ENCODE results near the gene RAI1. TPM values are rescaled to one million over a fixed set of nuclear protein-coding genes. Genes with fewer than 3 reads are reported as not detected.

The RAI1 gene
- total RNA-seq, 1 donor from 2014 or later: 28.8 TPM

DNA sequence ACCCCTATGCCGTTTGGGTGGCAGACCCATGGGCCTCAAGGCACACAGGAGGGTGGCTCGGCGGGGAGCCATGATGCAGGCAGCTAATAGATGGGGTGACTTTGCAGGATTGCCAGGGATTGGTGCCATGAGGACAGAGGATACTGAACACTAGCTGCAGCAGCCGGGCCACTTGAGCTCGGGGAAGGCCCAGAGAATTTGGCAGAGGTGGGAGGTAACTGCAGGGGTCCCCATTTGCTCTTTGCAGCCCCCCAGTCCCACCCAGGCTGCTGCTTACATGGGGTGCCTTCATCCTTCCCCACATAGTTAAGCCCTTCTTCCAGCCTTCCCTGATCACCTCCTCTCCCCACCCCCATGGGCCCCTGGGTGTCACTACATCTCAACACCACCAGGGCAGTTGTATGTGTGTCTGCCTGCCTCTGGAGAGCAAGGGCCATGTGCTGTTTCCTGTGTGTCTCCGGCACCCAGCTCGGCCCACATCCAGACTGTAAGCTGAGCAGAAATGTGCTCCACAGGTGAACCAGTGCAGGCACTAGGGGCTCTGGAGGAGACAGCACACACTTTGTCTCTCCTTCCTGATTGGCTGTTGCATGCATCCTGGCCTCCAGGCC, 103.5 kb downstream of the RAI1 start:
- intact Hi-C loops (cut with DNase I): loop anchor here (10.0 kb wide), 1 partner anchor 100 kb away; the partner anchor contains the start of gene RAI1
- no peak for DNase-seq (ENCODE audit: low spot score)

DNA sequence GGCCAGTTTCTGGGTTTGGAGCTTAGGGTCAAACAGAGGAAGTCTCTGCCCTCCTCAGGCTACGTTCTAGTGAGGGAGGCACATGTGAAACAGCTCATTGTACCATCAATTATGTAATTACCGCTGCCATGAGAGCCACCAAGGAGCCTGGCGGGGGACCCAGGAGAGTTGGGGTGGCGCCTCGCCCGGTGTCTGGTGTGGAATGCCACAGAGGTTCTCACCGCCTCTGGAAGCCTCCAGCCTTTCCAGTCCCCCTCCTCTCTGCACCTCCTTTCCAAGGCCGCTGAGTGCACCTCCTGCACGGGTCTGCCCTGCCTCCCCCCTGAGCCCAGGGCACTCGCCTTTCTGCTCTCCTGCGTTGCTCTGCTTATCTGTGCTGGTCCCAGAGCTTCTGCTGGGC, 104.1 kb downstream of the RAI1 start:
- intact Hi-C loops (cut with DNase I): loop anchor here (10.0 kb wide), 1 partner anchor 101 kb away; the partner anchor contains the start of gene RAI1
- no peak for DNase-seq (ENCODE audit: low spot score)

DNA sequence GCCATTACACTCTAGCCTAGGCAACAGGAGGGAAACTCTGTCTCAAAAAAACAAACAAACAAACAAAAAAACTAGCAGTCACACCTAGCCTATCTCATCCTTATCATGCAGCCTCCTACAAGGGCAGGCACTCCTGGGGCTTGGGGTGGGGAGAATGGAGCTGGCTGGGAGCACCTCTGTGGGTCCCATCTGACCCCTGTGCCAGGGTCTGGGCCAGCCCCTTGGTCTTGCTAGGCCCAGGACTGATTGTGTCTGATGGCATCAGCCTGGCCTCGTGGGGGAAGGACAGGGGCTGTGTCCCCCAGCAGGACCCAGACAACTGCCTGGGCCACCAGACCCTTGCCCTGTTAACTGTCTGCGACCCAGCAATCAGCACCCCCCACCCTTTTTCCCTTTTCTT, 105.7 kb downstream of the RAI1 start:
- no peak for DNase-seq (ENCODE audit: low spot score)
- intact Hi-C loops (cut with DNase I): loop anchor here (10.0 kb wide), 1 partner anchor 102 kb away; the partner anchor contains the start of gene RAI1

DNA sequence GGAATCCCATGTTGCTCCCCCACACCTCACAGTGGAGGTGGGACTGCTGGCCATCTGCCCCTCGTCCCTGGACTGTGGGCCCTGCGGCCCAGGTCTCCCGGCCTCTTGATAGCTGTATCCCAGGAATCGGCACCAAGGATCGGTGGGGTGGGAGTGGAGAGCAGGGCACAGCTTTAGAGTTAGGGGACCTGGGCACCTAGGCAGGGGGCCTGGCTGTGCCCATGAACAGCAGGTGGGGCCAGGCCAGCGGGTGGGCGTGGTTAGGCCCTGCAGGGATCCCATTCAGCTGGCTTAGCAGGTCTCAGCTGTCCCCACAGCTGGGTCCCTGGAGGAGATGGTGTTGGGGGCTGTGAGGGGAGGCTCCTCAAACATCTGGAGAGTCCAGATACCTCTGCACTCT, 106.3 kb downstream of the RAI1 start:
- intact Hi-C loops (cut with DNase I): loop anchor here (10.0 kb wide), 1 partner anchor 103 kb away; the partner anchor contains the start of gene RAI1
- no peak for DNase-seq (ENCODE audit: low spot score)

DNA sequence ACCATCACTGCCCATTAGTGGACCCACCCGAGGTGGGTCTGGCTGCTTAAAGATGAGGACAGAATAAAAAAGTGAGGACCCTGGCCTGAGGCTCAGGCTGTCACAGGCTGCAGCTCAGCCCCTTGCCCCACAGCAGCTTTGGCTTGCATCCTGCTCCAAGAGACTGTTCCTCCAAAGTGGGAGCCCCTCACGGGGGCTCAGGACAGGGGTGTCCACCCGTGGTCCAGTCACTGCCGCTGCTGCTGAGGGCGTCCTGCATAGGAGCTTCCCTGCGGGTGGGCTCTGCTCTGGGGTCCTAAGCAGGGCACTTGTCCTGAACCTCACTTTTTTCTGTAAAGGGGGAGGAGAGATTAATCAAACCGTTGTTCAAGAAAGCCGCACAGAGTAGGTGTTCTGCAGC, 107.7 kb downstream of the RAI1 start:
- no peak for DNase-seq (ENCODE audit: low spot score)
- intact Hi-C loops (cut with DNase I): loop anchor here (10.0 kb wide), 1 partner anchor 104 kb away; the partner anchor contains the start of gene RAI1

DNA sequence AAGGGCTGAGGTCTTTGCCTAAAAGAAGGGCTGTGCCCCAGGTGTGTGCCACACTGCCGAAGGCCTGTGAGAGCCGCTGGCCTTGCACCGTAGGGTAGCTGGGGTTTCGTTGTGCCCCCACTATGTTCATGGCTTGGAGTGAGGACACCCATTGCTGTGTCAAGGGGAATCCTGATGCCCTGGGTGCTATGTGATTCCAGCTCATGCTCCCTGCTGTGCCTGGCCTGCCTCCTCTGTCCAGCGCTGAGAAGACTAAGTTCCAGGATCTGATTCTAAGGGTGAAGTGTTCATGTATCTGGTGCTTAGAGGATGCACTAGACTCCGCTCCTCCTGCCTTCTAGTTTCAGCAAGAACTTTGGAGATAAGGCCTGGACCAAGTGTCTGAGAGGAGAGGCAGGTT, 108.2 kb downstream of the RAI1 start:
- intact Hi-C loops (cut with DNase I): loop anchor here (10.0 kb wide), 1 partner anchor 105 kb away; the partner anchor contains the start of gene RAI1
- no peak for DNase-seq (ENCODE audit: low spot score)

DNA sequence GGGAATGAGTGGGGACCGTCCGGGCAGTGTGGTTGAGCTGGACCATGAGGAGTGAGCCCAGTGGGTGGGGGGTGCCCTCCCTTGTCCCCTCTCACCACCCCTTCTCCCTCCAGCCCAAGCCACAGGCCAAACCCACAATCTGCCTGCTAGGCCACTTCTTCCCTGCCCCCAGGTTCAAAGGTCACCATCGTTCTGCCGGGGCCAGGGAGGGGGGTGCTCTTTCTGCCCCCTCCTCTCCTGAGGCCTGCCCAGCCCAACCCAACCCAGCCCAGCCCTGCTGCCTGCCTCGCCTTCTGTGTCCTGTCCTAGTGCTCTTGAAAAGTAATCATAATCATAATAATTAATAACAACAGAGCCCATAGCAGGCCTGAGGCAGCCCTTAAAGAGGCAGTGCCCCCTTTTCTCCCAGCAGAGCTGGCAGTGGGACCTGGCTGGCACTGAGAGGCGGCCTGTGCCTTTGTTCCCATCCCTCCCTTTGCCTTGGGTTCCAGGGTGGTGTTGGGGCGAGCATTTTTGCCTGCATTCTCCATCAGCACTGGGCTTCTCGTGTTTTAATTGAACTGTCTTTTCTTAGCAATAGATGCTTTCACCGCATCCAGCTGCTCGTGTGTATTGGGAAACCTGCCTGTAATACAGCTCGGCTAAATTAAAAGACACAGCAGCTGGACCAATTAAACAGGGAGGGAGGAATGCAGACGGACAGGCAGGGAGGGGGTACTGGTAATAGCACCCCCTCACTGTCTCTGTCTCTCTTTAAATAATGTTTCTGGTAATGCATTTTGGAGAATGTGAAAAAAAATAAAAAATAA, 108.8 kb downstream of the RAI1 start:
- DNase-seq (ENCODE audit: low spot score): no peak
- intact Hi-C loops (cut with DNase I): loop anchor here (10.0 kb wide), 1 partner anchor 105 kb away; the partner anchor contains the start of gene RAI1

DNA sequence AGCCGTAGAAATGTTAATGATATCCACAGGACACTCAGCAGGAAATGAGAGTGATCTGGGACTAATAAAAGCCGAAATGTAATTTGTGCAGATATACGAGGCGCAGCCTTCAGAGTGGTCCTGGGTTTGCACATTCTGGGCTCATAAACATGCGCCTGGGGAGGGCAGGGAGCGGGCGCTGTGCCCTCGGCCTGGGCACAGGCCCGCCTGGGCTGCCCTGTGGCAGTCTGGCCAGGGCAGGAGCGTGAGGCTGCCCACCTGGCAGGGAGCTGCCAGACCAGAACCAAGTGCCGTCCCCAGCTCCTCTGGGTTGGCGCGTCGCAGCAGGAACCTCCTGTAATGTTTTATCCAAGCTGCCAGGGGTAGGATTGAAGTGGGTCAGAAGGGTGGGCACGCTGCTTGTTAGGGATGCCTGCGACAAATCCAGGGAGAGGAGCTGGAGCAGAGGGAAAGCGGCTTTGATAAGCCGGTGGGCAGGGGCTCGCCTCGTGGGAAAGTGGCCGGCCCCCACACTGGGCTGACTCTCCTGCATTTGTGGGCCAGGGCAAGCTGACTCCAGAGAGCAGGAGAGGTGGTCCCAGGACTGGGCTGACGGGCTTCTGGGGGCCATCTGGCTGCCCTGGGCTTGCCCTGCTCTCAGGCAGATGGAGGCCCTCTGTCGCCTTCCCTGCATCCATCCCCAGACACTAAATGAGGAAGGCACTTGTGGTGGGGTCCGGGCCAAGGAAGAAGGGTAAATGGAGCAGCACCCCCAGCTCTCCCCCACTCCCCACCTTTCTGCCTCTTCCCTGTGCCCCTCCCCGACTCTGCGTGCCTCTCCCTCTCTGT, 109.6 kb downstream of the RAI1 start:
- intact Hi-C loops (cut with DNase I): no loop called here
- DNase-seq (ENCODE audit: low spot score): no peak

DNA sequence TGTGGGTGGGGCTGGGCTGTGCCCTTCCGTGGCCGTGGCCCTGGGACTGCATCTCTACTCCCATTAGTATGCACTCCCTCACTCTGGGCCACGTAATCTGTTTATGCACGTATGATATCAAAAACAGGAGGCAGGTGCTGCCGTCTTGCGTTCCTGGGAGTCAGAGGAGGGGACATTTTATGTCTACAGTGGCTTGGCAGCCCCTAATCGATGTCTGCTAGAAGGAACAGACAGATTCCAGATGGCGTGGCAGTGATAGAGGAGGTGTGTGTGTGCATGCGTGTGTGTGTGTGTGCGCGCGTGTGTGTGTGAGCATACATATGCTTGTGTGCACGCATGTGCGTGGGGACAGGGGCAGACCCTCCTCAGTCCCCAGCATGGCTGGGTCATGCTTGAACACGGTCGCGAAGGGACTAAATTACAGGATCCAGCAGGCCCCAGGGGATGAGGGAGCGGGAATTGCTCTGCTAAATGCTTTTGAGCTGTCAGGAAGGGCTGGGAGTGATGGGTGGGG, 110.8 kb downstream of the RAI1 start:
- intact Hi-C loops (cut with DNase I): no loop called here
- no peak for DNase-seq (ENCODE audit: low spot score)

DNA sequence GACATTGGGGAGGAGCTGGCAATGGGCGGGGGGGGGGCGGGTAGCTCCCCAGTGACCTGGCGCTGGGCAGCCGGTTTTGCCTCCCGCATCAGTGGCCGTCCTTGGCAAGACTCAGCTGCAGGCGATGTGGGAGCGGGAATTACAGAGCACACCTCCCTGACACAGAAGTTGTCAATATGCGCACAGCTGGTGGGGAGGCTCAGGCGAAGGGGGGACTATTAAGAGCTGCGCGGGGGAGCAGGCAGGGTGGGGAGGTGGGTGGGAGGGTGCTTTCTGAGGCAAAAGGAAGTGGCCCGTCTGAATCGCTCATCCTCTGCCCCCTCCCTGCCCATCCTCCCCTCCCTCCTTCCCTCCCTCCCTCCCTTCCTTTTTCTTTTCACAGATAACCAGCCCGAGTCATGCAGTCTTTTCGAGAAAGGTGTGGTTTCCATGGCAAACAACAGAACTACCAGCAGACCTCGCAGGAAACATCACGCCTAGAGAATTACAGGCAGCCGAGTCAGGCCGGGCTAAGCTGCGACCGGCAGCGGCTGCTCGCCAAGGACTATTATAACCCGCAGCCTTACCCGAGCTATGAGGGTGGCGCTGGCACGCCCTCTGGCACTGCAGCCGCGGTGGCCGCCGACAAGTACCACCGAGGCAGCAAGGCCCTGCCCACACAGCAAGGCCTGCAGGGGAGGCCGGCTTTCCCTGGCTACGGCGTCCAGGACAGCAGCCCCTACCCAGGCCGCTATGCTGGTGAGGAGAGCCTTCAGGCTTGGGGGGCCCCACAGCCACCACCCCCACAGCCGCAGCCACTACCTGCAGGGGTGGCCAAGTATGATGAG, 111.5 kb downstream of the RAI1 start:
- no peak for DNase-seq (ENCODE audit: low spot score)
- intact Hi-C loops (cut with DNase I): no loop called here

DNA sequence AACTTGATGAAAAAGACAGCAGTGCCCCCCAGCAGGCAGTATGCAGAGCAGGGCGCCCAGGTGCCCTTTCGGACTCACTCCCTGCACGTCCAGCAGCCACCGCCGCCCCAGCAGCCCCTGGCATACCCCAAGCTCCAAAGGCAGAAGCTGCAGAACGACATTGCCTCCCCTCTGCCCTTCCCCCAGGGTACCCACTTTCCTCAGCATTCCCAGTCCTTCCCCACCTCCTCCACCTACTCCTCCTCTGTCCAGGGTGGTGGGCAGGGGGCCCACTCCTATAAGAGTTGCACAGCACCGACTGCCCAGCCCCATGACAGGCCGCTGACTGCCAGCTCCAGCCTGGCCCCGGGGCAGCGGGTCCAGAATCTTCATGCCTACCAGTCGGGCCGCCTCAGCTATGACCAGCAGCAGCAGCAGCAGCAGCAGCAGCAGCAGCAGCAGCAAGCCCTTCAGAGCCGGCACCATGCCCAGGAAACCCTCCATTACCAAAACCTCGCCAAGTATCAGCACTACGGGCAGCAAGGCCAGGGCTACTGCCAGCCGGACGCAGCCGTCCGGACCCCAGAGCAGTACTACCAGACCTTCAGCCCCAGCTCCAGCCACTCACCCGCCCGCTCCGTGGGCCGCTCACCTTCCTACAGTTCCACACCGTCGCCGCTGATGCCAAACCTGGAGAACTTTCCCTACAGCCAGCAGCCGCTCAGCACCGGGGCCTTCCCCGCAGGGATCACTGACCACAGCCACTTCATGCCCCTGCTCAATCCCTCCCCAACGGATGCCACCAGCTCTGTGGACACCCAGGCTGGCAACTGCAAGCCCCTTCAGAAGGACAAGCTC, 112.3 kb downstream of the RAI1 start:
- intact Hi-C loops (cut with DNase I): no loop called here
- no peak for DNase-seq (ENCODE audit: low spot score)

DNA sequence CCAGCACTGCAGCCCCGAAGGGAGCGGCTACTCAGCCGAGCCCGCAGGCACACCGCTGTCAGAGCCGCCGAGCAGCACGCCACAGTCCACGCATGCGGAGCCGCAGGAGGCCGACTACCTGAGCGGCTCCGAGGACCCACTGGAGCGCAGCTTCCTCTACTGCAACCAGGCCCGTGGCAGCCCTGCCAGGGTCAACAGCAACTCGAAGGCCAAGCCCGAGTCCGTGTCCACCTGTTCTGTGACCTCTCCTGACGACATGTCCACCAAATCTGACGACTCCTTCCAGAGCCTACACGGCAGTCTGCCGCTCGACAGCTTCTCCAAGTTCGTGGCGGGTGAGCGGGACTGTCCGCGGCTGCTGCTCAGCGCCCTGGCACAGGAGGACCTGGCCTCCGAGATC, 113.1 kb downstream of the RAI1 start:
- DNase-seq (ENCODE audit: low spot score): no peak

DNA sequence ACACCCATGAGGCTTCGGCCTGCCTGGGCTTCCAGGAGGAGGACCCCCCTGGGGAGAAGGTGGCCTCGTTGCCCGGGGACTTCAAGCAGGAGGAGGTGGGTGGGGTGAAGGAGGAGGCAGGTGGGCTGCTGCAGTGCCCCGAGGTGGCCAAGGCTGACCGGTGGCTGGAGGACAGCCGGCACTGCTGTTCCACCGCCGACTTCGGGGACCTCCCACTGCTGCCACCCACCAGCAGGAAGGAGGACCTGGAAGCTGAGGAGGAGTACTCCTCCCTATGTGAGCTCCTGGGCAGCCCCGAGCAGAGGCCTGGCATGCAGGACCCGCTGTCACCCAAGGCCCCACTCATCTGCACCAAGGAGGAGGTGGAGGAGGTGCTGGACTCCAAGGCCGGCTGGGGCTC, 114.0 kb downstream of the RAI1 start:
- intact Hi-C loops (cut with DNase I): no loop called here
- DNase-seq (ENCODE audit: low spot score): no peak

More for the DNA sequence above, 113.1 kb downstream of the RAI1 start:
- intact Hi-C loops (cut with DNase I): no loop called here

DNA sequence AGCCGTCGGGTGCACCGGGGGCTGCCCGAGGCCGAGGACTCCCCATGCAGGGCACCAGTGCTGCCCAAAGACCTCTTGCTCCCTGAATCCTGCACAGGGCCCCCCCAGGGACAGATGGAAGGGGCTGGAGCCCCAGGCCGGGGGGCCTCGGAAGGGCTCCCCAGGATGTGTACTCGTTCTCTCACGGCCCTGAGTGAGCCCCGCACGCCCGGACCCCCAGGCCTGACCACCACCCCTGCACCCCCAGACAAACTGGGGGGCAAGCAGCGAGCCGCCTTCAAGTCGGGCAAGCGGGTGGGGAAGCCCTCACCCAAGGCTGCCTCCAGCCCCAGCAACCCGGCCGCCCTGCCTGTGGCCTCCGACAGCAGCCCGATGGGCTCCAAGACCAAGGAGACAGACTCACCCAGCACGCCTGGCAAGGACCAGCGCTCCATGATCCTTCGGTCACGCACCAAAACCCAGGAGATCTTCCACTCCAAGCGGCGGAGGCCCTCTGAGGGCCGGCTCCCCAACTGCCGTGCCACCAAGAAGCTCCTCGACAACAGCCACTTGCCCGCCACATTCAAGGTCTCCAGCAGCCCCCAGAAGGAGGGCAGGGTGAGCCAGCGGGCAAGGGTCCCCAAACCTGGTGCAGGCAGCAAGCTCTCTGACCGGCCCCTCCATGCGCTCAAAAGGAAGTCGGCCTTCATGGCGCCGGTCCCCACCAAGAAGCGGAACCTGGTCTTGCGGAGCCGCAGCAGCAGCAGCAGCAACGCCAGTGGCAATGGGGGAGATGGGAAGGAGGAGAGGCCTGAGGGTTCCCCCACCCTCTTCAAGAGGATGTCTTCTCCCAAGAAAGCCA, 114.9 kb downstream of the RAI1 start:
- intact Hi-C loops (cut with DNase I): no loop called here
- DNase-seq (ENCODE audit: low spot score): no peak

DNA sequence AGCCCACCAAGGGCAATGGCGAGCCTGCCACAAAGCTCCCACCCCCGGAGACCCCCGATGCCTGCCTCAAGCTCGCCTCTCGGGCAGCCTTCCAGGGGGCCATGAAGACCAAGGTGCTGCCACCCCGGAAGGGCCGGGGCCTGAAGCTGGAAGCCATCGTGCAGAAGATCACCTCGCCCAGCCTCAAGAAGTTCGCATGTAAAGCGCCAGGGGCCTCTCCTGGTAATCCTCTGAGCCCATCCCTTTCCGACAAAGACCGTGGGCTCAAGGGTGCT, 115.5 kb downstream of the RAI1 start:
- no peak for DNase-seq (ENCODE audit: low spot score)
- intact Hi-C loops (cut with DNase I): no loop called here

DNA sequence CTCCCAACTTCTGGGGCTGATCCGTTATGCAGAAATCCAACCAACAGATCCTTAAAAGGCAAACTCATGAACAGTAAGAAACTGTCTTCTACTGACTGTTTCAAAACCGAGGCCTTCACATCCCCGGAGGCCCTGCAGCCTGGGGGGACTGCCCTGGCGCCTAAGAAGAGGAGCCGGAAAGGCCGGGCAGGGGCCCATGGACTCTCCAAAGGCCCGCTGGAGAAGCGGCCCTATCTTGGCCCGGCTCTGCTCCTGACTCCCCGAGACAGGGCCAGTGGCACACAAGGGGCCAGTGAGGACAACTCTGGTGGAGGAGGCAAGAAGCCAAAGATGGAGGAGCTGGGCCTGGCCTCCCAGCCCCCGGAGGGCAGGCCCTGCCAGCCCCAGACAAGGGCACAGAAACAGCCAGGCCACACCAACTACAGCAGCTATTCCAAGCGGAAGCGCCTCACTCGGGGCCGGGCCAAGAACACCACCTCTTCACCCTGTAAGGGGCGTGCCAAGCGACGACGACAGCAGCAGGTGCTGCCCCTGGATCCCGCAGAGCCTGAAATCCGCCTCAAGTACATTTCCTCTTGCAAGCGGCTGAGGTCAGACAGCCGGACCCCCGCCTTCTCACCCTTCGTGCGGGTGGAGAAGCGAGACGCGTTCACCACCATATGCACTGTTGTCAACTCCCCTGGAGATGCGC, 116.0 kb downstream of the RAI1 start:
- DNase-seq (ENCODE audit: low spot score): no peak
- intact Hi-C loops (cut with DNase I): no loop called here

DNA sequence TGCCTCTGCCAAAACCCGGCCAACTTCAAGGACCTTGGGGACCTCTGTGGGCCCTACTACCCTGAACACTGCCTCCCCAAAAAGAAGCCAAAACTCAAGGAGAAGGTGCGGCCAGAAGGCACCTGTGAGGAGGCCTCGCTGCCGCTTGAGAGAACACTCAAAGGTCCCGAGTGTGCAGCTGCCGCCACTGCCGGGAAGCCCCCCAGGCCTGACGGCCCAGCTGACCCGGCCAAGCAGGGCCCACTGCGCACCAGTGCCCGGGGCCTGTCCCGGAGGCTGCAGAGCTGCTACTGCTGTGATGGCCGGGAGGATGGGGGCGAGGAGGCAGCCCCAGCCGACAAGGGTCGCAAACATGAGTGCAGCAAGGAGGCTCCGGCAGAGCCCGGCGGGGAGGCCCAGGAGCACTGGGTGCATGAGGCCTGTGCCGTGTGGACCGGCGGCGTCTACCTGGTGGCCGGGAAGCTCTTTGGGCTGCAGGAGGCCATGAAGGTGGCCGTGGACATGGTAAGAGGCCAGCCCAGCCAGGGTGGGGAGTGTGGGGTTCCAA, 116.8 kb downstream of the RAI1 start:
- DNase-seq (ENCODE audit: low spot score): no peak

More for the DNA sequence above, 116.8 kb downstream of the RAI1 start:
- intact Hi-C loops (cut with DNase I): no loop called here
